ENCODE measurements around the gene ME3.
A peak's percentile ranks its signal among the peaks of the same experiment; 100 is the strongest.

ME3 gene

GRCh38 chr11:86617502-86617901 is 54.9 kb downstream of the ME3 start:
- no peak for DNase-seq
- TF ChIP-seq CTCF (IDR thresholded peaks at IDR 0.05; ENCODE audit: low read depth, low read length, missing control alignments): no peak
- no peak overlapping the region for H3K27ac ChIP-seq
- H3K36me3 ChIP-seq (replicated peaks): no peaks in the 10 kb centered on the region
- H3K4me3 ChIP-seq (ENCODE audit: low read depth, low read length): no peak overlapping the region
- H3K27me3 ChIP-seq (replicated peaks): no peaks in the 10 kb centered on the region
- in situ Hi-C loops (cut with HindIII; ENCODE audit: low pct_ligation_motif_present, low sequenced_read_pairs): no loop called here

GRCh38 chr11:86615487-86615886 is 56.9 kb downstream of the ME3 start:
- no peak for TF ChIP-seq CTCF (IDR thresholded peaks at IDR 0.05; ENCODE audit: low read depth, low read length, missing control alignments)
- in situ Hi-C loops (cut with HindIII; ENCODE audit: low pct_ligation_motif_present, low sequenced_read_pairs): no loop called here
- no peak overlapping the region for H3K4me3 ChIP-seq (ENCODE audit: low read depth, low read length)
- no peak overlapping the region for H3K27ac ChIP-seq
- DNase-seq: no peak
- H3K27me3 ChIP-seq (replicated peaks): no peaks in the 10 kb centered on the region
- no peaks in the 10 kb centered on the region for H3K36me3 ChIP-seq (replicated peaks)

DNA sequence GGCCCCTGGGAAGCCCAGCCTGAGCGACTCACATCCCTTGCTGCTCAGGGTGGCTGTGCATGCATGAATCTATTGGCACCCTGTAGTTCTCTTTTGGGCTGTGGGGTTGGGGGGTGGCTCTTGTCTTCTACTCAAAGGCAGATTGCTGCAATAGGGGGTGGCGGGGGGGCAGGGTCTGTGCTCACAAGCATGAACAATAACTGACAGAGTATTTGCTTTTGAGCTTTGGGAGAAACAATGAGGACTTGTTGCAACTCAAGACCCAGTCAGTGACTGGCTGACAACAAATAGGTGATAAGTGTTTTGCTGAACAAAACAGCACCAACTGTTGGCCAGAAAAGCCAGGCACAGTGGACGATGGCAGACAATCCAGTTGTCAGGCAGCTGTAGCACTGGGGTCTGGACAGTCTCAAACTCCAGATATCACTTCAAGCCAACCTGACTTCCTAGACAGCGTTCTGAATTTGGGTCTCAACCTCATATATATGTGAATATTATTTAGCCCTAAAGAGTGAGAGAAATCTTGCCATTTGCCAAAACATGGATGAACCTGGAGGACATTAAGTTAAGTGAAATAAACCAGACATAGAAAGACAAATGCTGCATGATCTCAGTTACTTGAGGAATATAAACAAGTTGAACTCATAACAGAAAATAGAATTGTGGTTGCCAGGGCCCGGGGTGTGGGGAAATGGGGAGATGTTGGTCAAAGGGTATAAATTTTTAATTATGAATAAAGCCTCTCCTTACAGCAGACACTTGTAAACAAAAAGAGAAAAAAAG is 61.7 kb downstream of the ME3 start:
- no peak for DNase-seq
- in situ Hi-C loops (cut with HindIII; ENCODE audit: low pct_ligation_motif_present, low sequenced_read_pairs): no loop called here
- no peaks in the 10 kb centered on the region for H3K36me3 ChIP-seq (replicated peaks)
- no peaks in the 10 kb centered on the region for H3K27me3 ChIP-seq (replicated peaks)
- H3K27ac ChIP-seq: no peak overlapping the region
- no peak overlapping the region for H3K4me3 ChIP-seq (ENCODE audit: low read depth, low read length)
- no peak for TF ChIP-seq CTCF (IDR thresholded peaks at IDR 0.05; ENCODE audit: low read depth, low read length, missing control alignments)

DNA sequence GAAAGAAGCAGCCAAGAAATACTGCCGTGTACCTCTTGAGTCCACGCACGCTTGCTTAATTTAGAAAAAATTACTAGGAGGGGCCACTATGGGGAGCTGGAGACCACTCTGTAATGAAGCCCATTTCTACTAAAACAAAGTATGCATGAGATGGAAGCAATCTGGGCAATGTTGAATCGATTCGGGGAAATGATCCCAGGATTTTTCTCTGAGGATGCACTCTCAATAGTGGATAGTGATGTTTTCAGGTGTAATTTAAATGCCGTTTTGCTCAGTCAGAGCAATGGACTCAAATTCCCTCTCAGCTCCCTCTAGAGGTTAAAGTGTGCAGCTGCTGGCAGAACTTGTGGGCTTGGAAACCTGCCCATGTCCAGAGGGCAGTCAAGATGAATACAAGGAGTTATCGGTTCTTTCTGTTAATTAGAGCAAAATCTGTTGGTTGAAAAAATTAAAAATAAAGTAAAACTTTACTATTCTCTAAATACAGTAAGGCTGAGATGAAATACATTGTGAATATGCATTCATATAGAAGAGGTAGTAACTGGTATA is 64.1 kb downstream of the ME3 start:
- no peaks in the 10 kb centered on the region for H3K36me3 ChIP-seq (replicated peaks)
- H3K27me3 ChIP-seq (replicated peaks): no peaks in the 10 kb centered on the region
- H3K4me3 ChIP-seq (ENCODE audit: low read depth, low read length): no peak overlapping the region
- TF ChIP-seq CTCF (IDR thresholded peaks at IDR 0.05; ENCODE audit: low read depth, low read length, missing control alignments): peak; percentile 94
- DNase-seq: peak; percentile 58
- H3K27ac ChIP-seq: peak overlapping the region; percentile 90
- in situ Hi-C loops (cut with HindIII; ENCODE audit: low pct_ligation_motif_present, low sequenced_read_pairs): no loop called here

DNA sequence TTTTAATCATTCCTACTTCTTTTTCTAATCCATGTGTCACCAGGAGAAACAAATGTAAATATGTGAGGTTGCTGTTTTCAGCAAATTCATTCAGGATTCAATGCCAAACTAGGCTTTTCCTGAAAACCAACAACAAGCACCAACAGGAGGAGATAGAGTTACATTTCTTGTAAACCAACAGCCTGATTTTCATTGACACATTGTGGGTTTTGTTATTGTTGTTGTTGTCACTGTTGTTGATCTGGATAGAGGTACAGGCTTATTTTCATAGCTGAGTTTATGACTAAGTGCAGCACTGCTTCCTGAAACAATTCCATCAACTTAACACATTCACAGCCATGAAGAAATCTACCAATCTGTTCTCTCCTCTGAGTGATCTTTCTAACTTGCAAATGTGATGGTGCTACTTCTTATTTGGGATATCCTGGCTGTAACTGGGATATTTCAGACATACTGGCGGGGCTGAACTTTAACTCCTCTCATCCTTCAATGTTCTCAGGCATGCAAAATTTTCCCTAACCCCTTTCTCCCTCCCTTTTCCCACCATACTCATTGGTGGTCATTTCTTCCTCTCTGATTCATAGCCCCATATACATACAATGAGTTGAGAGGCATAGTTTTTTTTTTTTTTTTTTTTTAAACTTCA is 65.5 kb downstream of the ME3 start:
- peak; percentile 45 for DNase-seq
- no peak overlapping the region for H3K4me3 ChIP-seq (ENCODE audit: low read depth, low read length)
- H3K27ac ChIP-seq: peak overlapping the region; percentile 90
- no peaks in the 10 kb centered on the region for H3K36me3 ChIP-seq (replicated peaks)
- in situ Hi-C loops (cut with HindIII; ENCODE audit: low pct_ligation_motif_present, low sequenced_read_pairs): no loop called here
- no peak for TF ChIP-seq CTCF (IDR thresholded peaks at IDR 0.05; ENCODE audit: low read depth, low read length, missing control alignments)
- no peaks in the 10 kb centered on the region for H3K27me3 ChIP-seq (replicated peaks)

Measured in brain microvascular endothelial cell (primary cell).